HL-60 (cell line): Measurements from ENCODE around the gene TRIM61.

Source experiments
- CTCF ChIP-seq: IDR thresholded peaks from one replicate; pipeline ENCODE4 v1.5.1; 2011; ENCODE audit warnings: low read length, control low read depth, inconsistent platforms; ENCODE audit not compliant: insufficient read depth
- GABPA ChIP-seq: IDR thresholded peaks from 2 replicates; pipeline ENCODE4 v1.6.1; 2012; ENCODE audit warnings: low read depth
- POLR2AphosphoS5 ChIP-seq: IDR thresholded peaks from 2 replicates; pipeline ENCODE4 v1.6.1; 2012; ENCODE audit warnings: low read depth
- TF ChIP-seq, protein P1 (sequence below): IDR thresholded peaks from 2 replicates; pipeline ENCODE4 v1.6.1; 2012; ENCODE audit warnings: low read depth; ENCODE audit not compliant: insufficient replicate concordance

DNA sequence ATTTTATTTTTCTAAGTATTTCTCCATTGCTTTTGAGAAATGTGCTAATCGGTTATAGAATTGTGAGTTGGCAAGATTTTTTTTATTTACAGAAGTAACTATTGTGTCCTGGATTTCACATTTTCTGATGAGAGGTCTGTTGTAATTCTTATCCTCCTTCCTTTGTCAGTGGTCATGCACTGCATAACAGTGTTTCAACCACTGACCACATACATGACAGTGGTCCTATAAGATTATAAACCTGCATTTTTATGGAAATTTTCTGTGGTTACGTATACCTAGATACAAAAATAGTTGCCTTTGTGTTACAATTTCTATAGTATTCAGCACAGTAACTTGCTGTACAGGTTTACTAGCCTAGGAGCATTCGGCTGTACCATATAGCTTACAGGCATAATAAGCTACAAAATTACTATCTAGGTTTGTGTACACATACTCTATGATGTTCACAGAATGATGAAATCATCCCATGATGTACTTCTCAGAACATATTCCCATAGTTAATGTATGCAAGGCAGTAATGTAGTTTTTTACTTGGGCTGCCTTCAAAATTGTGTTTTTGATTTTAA is 52.7 kb downstream of the TRIM61 start:
- no peak for TF ChIP-seq CTCF
- TF ChIP-seq POLR2AphosphoS5, result no peak
- TF ChIP-seq, protein P1, sequence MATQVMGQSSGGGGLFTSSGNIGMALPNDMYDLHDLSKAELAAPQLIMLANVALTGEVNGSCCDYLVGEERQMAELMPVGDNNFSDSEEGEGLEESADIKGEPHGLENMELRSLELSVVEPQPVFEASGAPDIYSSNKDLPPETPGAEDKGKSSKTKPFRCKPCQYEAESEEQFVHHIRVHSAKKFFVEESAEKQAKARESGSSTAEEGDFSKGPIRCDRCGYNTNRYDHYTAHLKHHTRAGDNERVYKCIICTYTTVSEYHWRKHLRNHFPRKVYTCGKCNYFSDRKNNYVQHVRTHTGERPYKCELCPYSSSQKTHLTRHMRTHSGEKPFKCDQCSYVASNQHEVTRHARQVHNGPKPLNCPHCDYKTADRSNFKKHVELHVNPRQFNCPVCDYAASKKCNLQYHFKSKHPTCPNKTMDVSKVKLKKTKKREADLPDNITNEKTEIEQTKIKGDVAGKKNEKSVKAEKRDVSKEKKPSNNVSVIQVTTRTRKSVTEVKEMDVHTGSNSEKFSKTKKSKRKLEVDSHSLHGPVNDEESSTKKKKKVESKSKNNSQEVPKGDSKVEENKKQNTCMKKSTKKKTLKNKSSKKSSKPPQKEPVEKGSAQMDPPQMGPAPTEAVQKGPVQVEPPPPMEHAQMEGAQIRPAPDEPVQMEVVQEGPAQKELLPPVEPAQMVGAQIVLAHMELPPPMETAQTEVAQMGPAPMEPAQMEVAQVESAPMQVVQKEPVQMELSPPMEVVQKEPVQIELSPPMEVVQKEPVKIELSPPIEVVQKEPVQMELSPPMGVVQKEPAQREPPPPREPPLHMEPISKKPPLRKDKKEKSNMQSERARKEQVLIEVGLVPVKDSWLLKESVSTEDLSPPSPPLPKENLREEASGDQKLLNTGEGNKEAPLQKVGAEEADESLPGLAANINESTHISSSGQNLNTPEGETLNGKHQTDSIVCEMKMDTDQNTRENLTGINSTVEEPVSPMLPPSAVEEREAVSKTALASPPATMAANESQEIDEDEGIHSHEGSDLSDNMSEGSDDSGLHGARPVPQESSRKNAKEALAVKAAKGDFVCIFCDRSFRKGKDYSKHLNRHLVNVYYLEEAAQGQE, result no peak
- TF ChIP-seq GABPA, result no peak
